ENCODE results near the gene CMTM1.

Gene CMTM1

GRCh38 chr16:66528294-66528693 lies 37.9 kb upstream of the CMTM1 start:
- no peak for TF ChIP-seq CTCF (IDR thresholded peaks at IDR 0.05; ENCODE audit: low read depth, low read length)

DNA sequence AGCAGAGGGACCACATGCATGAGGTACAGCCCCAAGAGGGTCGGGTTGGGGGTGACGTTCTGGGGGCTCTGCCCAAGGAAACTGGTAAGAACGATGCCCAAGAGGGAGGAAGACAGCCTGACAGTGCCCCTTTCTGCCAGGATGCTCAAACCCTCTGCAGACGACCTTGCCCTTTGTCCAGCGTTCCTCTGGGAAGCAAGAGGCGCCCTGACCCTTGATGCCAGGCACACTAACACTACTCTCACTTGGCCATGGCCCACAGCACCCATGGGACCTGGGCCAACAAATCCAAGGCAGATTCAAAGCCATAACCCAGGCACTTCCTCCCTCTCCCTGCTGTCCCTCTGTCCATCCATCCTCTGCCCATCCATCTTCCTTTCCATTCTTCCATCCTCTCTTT lies 36.8 kb upstream of the CMTM1 start:
- no peak for TF ChIP-seq CTCF (IDR thresholded peaks at IDR 0.05; ENCODE audit: low read depth, low read length)
- H3K4me3 ChIP-seq (ENCODE audit: low read depth, low read length) = no peak overlapping the region

More at GRCh38 chr16:66528294-66528693, 37.9 kb upstream of the CMTM1 start:
- H3K4me3 ChIP-seq (ENCODE audit: low read depth, low read length) = no peak overlapping the region

- H3K4me3 ChIP-seq (ENCODE audit: low read depth, low read length) = no peak overlapping the region
- no peak for TF ChIP-seq CTCF (IDR thresholded peaks at IDR 0.05; ENCODE audit: low read depth, low read length)
Observed at GRCh38 chr16:66534376-66534799, 31.9 kb upstream of the CMTM1 start.

- no peak for TF ChIP-seq CTCF (IDR thresholded peaks at IDR 0.05; ENCODE audit: low read depth, low read length)
- no peak overlapping the region for H3K4me3 ChIP-seq (ENCODE audit: low read depth, low read length)
Observed at GRCh38 chr16:66536525-66536924, 29.7 kb upstream of the CMTM1 start.

GRCh38 chr16:66537236-66537635 lies 29.0 kb upstream of the CMTM1 start:
- no peak overlapping the region for H3K4me3 ChIP-seq (ENCODE audit: low read depth, low read length)
- no peak for TF ChIP-seq CTCF (IDR thresholded peaks at IDR 0.05; ENCODE audit: low read depth, low read length)

- H3K4me3 ChIP-seq (ENCODE audit: low read depth, low read length) = no peak overlapping the region
- no peak for TF ChIP-seq CTCF (IDR thresholded peaks at IDR 0.05; ENCODE audit: low read depth, low read length)
Observed at GRCh38 chr16:66538910-66539309, 27.3 kb upstream of the CMTM1 start.

- TF ChIP-seq CTCF (IDR thresholded peaks at IDR 0.05; ENCODE audit: low read depth, low read length) = no peak
- no peak overlapping the region for H3K4me3 ChIP-seq (ENCODE audit: low read depth, low read length)
Observed at GRCh38 chr16:66539623-66540469, 26.4 kb upstream of the CMTM1 start.

Data from WI38 (cell line).